ENCODE data around the gene RGS1. TPM values are rescaled to one million over a fixed set of nuclear protein-coding genes. Genes with fewer than 3 reads are reported as not detected.

RGS1 gene
- total and polyA plus RNA-seq, 9 of the 15 experiments (the other 6 are each of a cell fraction or from before 2014, with no cell fraction given): not detected

DNA sequence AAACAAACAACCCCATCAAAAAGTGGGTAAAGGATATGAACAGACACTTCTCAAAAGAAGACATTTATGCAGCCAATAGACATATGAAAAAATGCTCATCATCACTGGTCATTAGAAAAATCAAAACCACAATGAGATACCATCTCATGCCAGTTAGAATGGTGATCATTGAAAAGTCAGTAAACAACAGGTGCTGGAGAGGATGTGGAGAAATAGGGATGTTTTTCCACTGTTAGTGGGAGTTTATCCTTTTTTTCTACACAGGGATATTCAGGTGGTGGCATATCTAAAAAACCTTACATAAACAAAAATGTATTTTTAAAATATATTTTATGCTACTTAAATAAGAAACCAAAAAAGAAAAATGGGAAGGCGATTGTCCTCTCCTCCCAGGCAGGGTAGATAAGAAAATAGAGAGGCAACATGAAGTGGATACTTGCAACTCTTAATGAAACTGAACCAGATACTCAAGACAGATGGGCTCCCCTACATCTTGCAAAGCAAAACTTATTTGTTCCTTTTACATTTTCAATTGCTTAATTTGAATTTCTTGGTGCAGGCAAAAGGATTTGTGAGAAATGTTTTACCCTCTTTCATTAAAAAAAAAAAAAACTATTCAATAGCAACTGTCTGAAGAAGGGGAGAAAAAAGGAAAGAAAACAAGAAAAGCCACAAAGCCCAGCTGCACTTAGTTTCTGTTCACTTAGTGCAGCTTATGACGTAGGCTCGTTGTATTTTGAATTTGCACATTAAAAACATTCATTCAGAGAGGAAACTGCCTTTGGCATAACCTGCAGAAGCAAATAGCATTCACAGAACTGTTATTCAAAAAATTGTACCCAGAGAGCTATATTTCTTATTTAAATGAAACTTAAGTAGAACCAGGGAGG is 36.9 kb upstream of the RGS1 start:
- no peak for ATAC-seq
- DNase-seq (ENCODE audit: extremely low read depth in 1 of 4, low spot score in 3 of 4): no peak
- no peaks in the 10 kb centered on the region for H3K27me3 ChIP-seq (ENCODE audit: control insufficient read depth in 2 of 2, insufficient read depth in 2 of 2, low read length in 2 of 2)
- H3K27ac ChIP-seq (ENCODE audit: extremely low read depth, low read depth, low read length): no peak overlapping the region
- H2AFZ ChIP-seq (ENCODE audit: low read depth, low read length): no peak overlapping the region
- no peaks in the 10 kb centered on the region for H4K20me1 ChIP-seq (replicated peaks; ENCODE audit: control insufficient read depth, insufficient read depth, low read length)
- H3K79me2 ChIP-seq (ENCODE audit: control insufficient read depth, insufficient read depth, low read length): no peaks in the 10 kb centered on the region
- intact Hi-C loops (cut with micrococcal nuclease) (no loop called here), in situ Hi-C loops (cut with MboI) (no loop called here)
- 0% methylated on average over 3 of the region's 3 CpGs for WGBS (ENCODE audit: insufficient coverage, low coverage, missing lambda C conversion rate)
- H3K9me1 ChIP-seq (ENCODE audit: control insufficient read depth, insufficient read depth, low read length): no peaks in the 10 kb centered on the region
- no peak overlapping the region for H3K4me3 ChIP-seq
- H3K4me2 ChIP-seq (ENCODE audit: insufficient read depth, low read length): no peak overlapping the region
- POLR2A ChIA-PET: no interaction called here
- no peaks in the 10 kb centered on the region for H3K4me1 ChIP-seq (replicated peaks in 1 of 2; ENCODE audit: control insufficient read depth in 2 of 2, insufficient read depth in 2 of 2, low read length in 2 of 2)
- no peaks in the 10 kb centered on the region for H3K9me3 ChIP-seq (replicated peaks; ENCODE audit: control insufficient read depth, insufficient read depth, low read depth, low read length)
- no peak overlapping the region for H3K9ac ChIP-seq (ENCODE audit: insufficient read depth in 1 of 2, low read depth in 2 of 2, low read length in 2 of 2)
- H3K36me3 ChIP-seq (ENCODE audit: control insufficient read depth, insufficient read depth, low read length): no peaks in the 10 kb centered on the region
- no peak for FAIRE-seq
- no TSS peak for BruUV-seq (replicated peaks)
- CTCF ChIA-PET (ENCODE audit: low intra/inter-chr PET ratio): no interaction called here
- TF ChIP-seq GABPB1 (CRISPR knock-in tag; IDR thresholded peaks at IDR 0.05) (no peak), BACH1 (tag; IDR thresholded peaks at IDR 0.05) (no peak), ELF4 (CRISPR knock-in tag; IDR thresholded peaks at IDR 0.05) (no peak), MAFF (IDR thresholded peaks at IDR 0.05; ENCODE audit: low read length) (no peak)
- TF ChIP-seq, protein P1, sequence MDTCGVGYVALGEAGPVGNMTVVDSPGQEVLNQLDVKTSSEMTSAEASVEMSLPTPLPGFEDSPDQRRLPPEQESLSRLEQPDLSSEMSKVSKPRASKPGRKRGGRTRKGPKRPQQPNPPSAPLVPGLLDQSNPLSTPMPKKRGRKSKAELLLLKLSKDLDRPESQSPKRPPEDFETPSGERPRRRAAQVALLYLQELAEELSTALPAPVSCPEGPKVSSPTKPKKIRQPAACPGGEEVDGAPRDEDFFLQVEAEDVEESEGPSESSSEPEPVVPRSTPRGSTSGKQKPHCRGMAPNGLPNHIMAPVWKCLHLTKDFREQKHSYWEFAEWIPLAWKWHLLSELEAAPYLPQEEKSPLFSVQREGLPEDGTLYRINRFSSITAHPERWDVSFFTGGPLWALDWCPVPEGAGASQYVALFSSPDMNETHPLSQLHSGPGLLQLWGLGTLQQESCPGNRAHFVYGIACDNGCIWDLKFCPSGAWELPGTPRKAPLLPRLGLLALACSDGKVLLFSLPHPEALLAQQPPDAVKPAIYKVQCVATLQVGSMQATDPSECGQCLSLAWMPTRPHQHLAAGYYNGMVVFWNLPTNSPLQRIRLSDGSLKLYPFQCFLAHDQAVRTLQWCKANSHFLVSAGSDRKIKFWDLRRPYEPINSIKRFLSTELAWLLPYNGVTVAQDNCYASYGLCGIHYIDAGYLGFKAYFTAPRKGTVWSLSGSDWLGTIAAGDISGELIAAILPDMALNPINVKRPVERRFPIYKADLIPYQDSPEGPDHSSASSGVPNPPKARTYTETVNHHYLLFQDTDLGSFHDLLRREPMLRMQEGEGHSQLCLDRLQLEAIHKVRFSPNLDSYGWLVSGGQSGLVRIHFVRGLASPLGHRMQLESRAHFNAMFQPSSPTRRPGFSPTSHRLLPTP (IDR thresholded peaks at IDR 0.05; ENCODE audit: borderline replicate concordance, extremely low read depth, insufficient read length): no peak
- TF ChIP-seq, protein P2, sequence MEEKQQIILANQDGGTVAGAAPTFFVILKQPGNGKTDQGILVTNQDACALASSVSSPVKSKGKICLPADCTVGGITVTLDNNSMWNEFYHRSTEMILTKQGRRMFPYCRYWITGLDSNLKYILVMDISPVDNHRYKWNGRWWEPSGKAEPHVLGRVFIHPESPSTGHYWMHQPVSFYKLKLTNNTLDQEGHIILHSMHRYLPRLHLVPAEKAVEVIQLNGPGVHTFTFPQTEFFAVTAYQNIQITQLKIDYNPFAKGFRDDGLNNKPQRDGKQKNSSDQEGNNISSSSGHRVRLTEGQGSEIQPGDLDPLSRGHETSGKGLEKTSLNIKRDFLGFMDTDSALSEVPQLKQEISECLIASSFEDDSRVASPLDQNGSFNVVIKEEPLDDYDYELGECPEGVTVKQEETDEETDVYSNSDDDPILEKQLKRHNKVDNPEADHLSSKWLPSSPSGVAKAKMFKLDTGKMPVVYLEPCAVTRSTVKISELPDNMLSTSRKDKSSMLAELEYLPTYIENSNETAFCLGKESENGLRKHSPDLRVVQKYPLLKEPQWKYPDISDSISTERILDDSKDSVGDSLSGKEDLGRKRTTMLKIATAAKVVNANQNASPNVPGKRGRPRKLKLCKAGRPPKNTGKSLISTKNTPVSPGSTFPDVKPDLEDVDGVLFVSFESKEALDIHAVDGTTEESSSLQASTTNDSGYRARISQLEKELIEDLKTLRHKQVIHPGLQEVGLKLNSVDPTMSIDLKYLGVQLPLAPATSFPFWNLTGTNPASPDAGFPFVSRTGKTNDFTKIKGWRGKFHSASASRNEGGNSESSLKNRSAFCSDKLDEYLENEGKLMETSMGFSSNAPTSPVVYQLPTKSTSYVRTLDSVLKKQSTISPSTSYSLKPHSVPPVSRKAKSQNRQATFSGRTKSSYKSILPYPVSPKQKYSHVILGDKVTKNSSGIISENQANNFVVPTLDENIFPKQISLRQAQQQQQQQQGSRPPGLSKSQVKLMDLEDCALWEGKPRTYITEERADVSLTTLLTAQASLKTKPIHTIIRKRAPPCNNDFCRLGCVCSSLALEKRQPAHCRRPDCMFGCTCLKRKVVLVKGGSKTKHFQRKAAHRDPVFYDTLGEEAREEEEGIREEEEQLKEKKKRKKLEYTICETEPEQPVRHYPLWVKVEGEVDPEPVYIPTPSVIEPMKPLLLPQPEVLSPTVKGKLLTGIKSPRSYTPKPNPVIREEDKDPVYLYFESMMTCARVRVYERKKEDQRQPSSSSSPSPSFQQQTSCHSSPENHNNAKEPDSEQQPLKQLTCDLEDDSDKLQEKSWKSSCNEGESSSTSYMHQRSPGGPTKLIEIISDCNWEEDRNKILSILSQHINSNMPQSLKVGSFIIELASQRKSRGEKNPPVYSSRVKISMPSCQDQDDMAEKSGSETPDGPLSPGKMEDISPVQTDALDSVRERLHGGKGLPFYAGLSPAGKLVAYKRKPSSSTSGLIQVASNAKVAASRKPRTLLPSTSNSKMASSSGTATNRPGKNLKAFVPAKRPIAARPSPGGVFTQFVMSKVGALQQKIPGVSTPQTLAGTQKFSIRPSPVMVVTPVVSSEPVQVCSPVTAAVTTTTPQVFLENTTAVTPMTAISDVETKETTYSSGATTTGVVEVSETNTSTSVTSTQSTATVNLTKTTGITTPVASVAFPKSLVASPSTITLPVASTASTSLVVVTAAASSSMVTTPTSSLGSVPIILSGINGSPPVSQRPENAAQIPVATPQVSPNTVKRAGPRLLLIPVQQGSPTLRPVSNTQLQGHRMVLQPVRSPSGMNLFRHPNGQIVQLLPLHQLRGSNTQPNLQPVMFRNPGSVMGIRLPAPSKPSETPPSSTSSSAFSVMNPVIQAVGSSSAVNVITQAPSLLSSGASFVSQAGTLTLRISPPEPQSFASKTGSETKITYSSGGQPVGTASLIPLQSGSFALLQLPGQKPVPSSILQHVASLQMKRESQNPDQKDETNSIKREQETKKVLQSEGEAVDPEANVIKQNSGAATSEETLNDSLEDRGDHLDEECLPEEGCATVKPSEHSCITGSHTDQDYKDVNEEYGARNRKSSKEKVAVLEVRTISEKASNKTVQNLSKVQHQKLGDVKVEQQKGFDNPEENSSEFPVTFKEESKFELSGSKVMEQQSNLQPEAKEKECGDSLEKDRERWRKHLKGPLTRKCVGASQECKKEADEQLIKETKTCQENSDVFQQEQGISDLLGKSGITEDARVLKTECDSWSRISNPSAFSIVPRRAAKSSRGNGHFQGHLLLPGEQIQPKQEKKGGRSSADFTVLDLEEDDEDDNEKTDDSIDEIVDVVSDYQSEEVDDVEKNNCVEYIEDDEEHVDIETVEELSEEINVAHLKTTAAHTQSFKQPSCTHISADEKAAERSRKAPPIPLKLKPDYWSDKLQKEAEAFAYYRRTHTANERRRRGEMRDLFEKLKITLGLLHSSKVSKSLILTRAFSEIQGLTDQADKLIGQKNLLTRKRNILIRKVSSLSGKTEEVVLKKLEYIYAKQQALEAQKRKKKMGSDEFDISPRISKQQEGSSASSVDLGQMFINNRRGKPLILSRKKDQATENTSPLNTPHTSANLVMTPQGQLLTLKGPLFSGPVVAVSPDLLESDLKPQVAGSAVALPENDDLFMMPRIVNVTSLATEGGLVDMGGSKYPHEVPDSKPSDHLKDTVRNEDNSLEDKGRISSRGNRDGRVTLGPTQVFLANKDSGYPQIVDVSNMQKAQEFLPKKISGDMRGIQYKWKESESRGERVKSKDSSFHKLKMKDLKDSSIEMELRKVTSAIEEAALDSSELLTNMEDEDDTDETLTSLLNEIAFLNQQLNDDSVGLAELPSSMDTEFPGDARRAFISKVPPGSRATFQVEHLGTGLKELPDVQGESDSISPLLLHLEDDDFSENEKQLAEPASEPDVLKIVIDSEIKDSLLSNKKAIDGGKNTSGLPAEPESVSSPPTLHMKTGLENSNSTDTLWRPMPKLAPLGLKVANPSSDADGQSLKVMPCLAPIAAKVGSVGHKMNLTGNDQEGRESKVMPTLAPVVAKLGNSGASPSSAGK (IDR thresholded peaks at IDR 0.05): no peak

Data from K562 (cell line).